K562 (cell line): Measurements from ENCODE around the gene KCNH2. TPM values are rescaled to one million over a fixed set of nuclear protein-coding genes. Genes with fewer than 3 reads are reported as not detected.

Source experiments
- BCOR ChIP-seq: fragments of 450-650 bp; IDR thresholded peaks from 2 replicates; pipeline ENCODE4 v1.6.1; 2016
- BMI1 ChIP-seq: fragments of 150-350 bp; IDR thresholded peaks from 2 replicates; pipeline ENCODE4 v1.6.1; 2014; ENCODE audit warnings: low read length
- C11orf30 ChIP-seq: fragments of 450-650 bp; IDR thresholded peaks from 2 replicates; pipeline ENCODE4 v1.6.1; 2016; ENCODE audit warnings: low read depth, mild to moderate bottlenecking
- CXXC5 ChIP-seq: fragments of 250-450 bp; sonication (Bioruptor Pico); IDR thresholded peaks from 2 replicates; pipeline ENCODE4 v1.8.0; 2022; ENCODE audit warnings: inconsistent platforms, mild to moderate bottlenecking, moderate library complexity
- HNRNPLL ChIP-seq: fragments of 200-400 bp; formaldehyde crosslinking; IDR thresholded peaks from 2 replicates; pipeline ENCODE4 v1.6.1; 2017; ENCODE audit warnings: low read length, low read depth, mild to moderate bottlenecking; ENCODE audit not compliant: poor library complexity, severe bottlenecking
- MCM7 ChIP-seq, 2 experiments: fragments of 450-650 bp; IDR thresholded peaks; 2 replicates each; pipeline ENCODE4 v1.6.1; 2016 to 2018
- MEF2D ChIP-seq: conservative IDR thresholded peaks from 2 replicates; pipeline ENCODE4 v1.6.1; 2016; ENCODE audit warnings: low read depth, missing genetic modification characterization, missing compliant biosample characterization
- PCBP2 ChIP-seq: fragments of 200-400 bp; formaldehyde crosslinking; IDR thresholded peaks from 2 replicates; pipeline ENCODE4 v1.6.1; 2018; ENCODE audit warnings: low read length, low read depth, mild to moderate bottlenecking, moderate library complexity; ENCODE audit not compliant: poor library complexity, severe bottlenecking
- RREB1 ChIP-seq: fragments of 250-450 bp; sonication (Bioruptor Pico); IDR thresholded peaks from 2 replicates; pipeline ENCODE4 v1.4.0; 2020
- SIN3B ChIP-seq: fragments of 450-650 bp; IDR thresholded peaks from 2 replicates; pipeline ENCODE4 v1.6.1; 2017; ENCODE audit warnings: low read depth, mild to moderate bottlenecking, moderate library complexity
- SMARCB1 ChIP-seq: IDR thresholded peaks from 2 replicates; pipeline ENCODE4 v1.6.1; 2011; ENCODE audit warnings: improper control_type of control experiment, low read depth; ENCODE audit not compliant: insufficient read length
- ZNF324 ChIP-seq: fragments of 250-450 bp; sonication (Bioruptor Pico); IDR thresholded peaks from 2 replicates; pipeline ENCODE4 v1.4.0; 2020; ENCODE audit warnings: mild to moderate bottlenecking
- ZNF512 ChIP-seq: IDR thresholded peaks from 2 replicates; pipeline ENCODE4 v1.6.1; 2016; ENCODE audit warnings: missing genetic modification characterization, missing compliant biosample characterization
- polyA plus RNA-seq, 8 experiments: library from polyadenylated mRNA; depleted of rRNA in 4 of 8; stranded (reverse) in 5 of 8; unstranded in 3 of 8; fragments of >200 nt; fragmentation: Nextera tagmentation in 2 of 8; fragmentation: Illumina TruSeq in 1 of 8; extraction: Ambion mirVana in 2 of 8; extraction: Trizol in 1 of 8; gene quantifications; 2 replicates each; pipeline versions ENCODE4 v1.2.1 to v1.2.3, GENCODE V29; 2011 to 2014; ENCODE audit warnings: inconsistent platforms in 1 of 8, missing spikeins in 1 of 8
- total RNA-seq, 7 experiments: library from RNA; depleted of rRNA in 6 of 7; stranded (reverse); fragments of >200 nt in 6 of 7; fragmentation: Illumina TruSeq in 2 of 7; extraction: Trizol in 2 of 7; gene quantifications; 2 replicates each; pipeline versions ENCODE4 v1.2.1 to v1.2.3, GENCODE V29; 2011 to 2021; ENCODE audit warnings: low replicate concordance in 1 of 7
- TF ChIP-seq, protein P1 (sequence below): sonication (generic); formaldehyde crosslinking; IDR thresholded peaks from 2 replicates; pipeline ENCODE4 v1.5.0; 2020; ENCODE audit warnings: missing genetic modification reagents
- TF ChIP-seq, protein P2 (sequence below): fragments of 450-650 bp; formaldehyde crosslinking; IDR thresholded peaks from 2 replicates; pipeline ENCODE4 v1.4.0; 2022; ENCODE audit warnings: missing genetic modification characterization
- TF ChIP-seq, protein P3 (sequence below): fragments of 250-450 bp; sonication (Bioruptor Pico); IDR thresholded peaks from 2 replicates; pipeline ENCODE4 v1.8.0; 2022; ENCODE audit warnings: inconsistent platforms

Gene KCNH2
- total and polyA plus RNA-seq, 9 of the 15 experiments (the other 6 are each of a cell fraction or from before 2014, with no cell fraction given): 18.1 to 368 (median 218) TPM

DNA sequence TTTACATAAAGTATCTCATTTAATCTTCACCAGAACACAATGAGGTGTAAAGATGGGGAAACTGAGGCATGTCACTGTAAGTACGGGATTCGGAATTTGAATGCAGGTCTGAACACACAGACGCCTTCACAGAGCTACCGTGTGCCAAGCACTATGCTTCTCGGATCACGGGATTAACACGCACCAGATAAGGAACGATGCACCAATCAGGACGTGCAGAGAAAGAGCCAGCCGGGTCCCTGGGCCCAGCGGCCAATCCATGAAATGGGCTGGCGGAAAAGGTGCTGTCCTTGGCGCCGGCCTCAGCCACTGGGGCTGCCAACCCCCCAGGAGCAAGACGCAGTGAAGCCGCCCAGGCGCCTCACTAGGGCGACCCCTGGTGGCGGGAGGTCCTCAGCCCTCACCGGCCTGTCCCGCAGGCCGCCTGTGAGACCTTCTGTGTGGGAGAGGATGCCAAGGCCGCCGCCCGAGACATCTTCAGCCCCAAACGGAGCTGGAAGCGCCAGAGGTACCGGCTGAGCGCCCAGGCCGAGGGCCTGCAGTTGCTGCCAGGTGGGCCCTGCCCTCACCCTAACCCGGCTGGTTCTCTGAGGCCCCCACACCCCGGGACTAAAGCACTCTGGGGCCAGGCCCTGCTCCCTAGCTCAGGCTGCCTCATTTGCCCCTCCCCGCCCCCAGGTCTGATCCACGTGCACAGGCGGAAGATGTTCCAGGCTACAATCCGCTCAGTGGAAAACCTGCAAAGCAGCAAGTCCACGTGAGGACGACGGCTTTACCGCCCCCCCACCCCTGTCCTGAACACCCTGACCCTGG lies 30.6 kb upstream of the KCNH2 start (continued):
- TF ChIP-seq RREB1 (CRISPR knock-in tag) (peak; percentile 90; the same call in 1 of the 2 replicates), BCOR (peak; percentile 100), HNRNPLL (no peak), MEF2D (tag) (peak; percentile 76), PCBP2 (no peak), BMI1 (no peak), CXXC5 (CRISPR knock-in tag) (peak; percentile 98), ZNF512 (no peak), MCM7 (IDR thresholded peaks at IDR 0.05) (no peak), SIN3B (0 out of 2 replicates have a peak, but pooled peaks have one; percentile 79), C11orf30 (peak; percentile 82), ZNF324 (CRISPR knock-in tag) (peak; percentile 67), SMARCB1 (peak; percentile 95)
- TF ChIP-seq, protein P1, sequence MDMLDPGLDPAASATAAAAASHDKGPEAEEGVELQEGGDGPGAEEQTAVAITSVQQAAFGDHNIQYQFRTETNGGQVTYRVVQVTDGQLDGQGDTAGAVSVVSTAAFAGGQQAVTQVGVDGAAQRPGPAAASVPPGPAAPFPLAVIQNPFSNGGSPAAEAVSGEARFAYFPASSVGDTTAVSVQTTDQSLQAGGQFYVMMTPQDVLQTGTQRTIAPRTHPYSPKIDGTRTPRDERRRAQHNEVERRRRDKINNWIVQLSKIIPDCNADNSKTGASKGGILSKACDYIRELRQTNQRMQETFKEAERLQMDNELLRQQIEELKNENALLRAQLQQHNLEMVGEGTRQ (CRISPR knock-in tag): peak; percentile 59; the same call in 1 of the 2 replicates
- TF ChIP-seq, protein P2, sequence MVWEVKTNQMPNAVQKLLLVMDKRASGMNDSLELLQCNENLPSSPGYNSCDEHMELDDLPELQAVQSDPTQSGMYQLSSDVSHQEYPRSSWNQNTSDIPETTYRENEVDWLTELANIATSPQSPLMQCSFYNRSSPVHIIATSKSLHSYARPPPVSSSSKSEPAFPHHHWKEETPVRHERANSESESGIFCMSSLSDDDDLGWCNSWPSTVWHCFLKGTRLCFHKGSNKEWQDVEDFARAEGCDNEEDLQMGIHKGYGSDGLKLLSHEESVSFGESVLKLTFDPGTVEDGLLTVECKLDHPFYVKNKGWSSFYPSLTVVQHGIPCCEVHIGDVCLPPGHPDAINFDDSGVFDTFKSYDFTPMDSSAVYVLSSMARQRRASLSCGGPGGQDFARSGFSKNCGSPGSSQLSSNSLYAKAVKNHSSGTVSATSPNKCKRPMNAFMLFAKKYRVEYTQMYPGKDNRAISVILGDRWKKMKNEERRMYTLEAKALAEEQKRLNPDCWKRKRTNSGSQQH (CRISPR knock-in tag): no peak
- TF ChIP-seq, protein P3, sequence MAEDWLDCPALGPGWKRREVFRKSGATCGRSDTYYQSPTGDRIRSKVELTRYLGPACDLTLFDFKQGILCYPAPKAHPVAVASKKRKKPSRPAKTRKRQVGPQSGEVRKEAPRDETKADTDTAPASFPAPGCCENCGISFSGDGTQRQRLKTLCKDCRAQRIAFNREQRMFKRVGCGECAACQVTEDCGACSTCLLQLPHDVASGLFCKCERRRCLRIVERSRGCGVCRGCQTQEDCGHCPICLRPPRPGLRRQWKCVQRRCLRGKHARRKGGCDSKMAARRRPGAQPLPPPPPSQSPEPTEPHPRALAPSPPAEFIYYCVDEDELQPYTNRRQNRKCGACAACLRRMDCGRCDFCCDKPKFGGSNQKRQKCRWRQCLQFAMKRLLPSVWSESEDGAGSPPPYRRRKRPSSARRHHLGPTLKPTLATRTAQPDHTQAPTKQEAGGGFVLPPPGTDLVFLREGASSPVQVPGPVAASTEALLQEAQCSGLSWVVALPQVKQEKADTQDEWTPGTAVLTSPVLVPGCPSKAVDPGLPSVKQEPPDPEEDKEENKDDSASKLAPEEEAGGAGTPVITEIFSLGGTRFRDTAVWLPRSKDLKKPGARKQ (CRISPR knock-in tag): no peak
